ENCODE results near the gene STOX2.

Gene STOX2

DNA sequence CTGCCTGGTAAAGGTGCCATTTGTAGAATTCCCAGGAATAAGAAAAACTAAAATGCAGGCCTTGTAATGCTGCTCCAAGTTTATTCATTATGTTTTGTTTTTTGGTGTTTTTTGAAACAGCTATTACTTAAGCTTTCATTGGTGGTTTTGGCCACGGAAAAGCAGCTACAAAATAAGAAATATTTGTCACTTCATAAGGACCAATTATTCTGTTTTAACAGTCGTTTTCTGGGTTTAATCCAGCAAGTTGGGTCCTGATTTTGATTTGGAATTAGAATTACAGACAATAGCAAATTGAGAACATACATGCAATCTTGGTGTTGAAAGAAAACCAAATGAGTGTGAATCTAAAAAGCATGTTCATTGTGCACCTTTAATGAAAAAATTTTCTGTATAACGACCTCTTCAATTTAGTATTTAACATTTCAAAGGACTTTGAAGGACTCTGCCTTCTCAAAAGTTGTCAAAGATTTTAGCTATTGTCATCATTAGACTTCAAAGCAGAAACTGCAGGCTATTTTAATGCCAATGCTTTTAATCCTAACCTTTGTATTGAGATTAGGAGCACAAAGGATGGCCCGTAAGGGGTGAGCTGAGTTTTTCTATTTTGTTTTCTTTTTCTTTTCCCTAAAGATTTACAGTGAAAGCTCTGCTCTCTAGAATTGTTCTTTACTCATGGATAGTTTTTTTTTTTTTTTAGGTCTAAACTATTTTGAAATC, 26.7 kb upstream of the STOX2 start:
- Histone ChIP-seq H3K27ac (no peak overlapping the region), H3K27me3 (ENCODE audit: insufficient read depth, low read depth) (no peaks in the 10 kb centered on the region), H3K4me2 (no peak overlapping the region), H3K4me3 (IDR thresholded peaks at IDR 0.05; ENCODE audit: insufficient read depth, low read depth, low read length) (no peak overlapping the region), H3K4me1 (ENCODE audit: low read depth, poor library complexity, severe bottlenecking) (no peaks in the 10 kb centered on the region), H3K79me2 (ENCODE audit: insufficient read depth, low read depth) (no peaks in the 10 kb centered on the region), H4K20me1 (ENCODE audit: insufficient read depth) (no peaks in the 10 kb centered on the region), H2AFZ (ENCODE audit: low read depth) (no peak overlapping the region), H3K9ac (no peak overlapping the region), H3K36me3 (ENCODE audit: insufficient read depth) (no peaks in the 10 kb centered on the region)
- TF ChIP-seq, protein P1, sequence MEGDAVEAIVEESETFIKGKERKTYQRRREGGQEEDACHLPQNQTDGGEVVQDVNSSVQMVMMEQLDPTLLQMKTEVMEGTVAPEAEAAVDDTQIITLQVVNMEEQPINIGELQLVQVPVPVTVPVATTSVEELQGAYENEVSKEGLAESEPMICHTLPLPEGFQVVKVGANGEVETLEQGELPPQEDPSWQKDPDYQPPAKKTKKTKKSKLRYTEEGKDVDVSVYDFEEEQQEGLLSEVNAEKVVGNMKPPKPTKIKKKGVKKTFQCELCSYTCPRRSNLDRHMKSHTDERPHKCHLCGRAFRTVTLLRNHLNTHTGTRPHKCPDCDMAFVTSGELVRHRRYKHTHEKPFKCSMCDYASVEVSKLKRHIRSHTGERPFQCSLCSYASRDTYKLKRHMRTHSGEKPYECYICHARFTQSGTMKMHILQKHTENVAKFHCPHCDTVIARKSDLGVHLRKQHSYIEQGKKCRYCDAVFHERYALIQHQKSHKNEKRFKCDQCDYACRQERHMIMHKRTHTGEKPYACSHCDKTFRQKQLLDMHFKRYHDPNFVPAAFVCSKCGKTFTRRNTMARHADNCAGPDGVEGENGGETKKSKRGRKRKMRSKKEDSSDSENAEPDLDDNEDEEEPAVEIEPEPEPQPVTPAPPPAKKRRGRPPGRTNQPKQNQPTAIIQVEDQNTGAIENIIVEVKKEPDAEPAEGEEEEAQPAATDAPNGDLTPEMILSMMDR (conservative IDR thresholded peaks at IDR 0.05; ENCODE audit: low read depth, low read length) = no peak

DNA sequence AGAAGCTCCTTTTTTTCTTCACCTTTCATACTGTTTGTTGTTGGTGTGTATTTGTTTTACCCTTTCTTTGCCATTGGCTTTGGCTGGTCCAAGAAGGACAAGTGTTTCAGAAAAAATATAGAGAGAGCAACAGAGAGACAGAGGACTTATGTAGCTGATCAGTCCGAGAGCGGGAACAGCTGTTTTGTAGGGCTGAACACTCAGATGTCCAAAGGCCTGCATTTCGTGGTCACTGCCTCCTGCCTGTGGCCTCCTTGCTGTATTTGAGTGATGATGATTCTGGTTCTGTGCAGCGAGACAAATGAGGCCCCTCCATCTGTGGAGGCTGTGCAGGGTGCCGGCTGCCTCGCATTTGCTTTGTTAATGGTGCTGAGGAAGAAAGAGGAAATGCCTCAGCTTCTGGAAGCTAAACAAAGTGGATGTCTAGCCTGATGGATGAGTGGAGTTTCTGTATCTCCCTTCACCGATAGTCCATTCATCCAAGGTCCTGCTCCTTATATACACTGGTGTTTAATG, 19.8 kb upstream of the STOX2 start:
- no peak overlapping the region for H3K27ac ChIP-seq
- H4K20me1 ChIP-seq (ENCODE audit: insufficient read depth) = no peaks in the 10 kb centered on the region
- H3K4me1 ChIP-seq (ENCODE audit: low read depth, poor library complexity, severe bottlenecking) = no peaks in the 10 kb centered on the region
- no peak overlapping the region for H3K4me2 ChIP-seq
- H2AFZ ChIP-seq (ENCODE audit: low read depth) = no peak overlapping the region
- H3K9ac ChIP-seq = no peak overlapping the region
- TF ChIP-seq, protein P1 (conservative IDR thresholded peaks at IDR 0.05; ENCODE audit: low read depth, low read length) = no peak
- no peaks in the 10 kb centered on the region for H3K79me2 ChIP-seq (ENCODE audit: insufficient read depth, low read depth)
- no peaks in the 10 kb centered on the region for H3K27me3 ChIP-seq (ENCODE audit: insufficient read depth, low read depth)
- H3K4me3 ChIP-seq (IDR thresholded peaks at IDR 0.05; ENCODE audit: insufficient read depth, low read depth, low read length) = no peak overlapping the region
- no peaks in the 10 kb centered on the region for H3K36me3 ChIP-seq (ENCODE audit: insufficient read depth)

DNA sequence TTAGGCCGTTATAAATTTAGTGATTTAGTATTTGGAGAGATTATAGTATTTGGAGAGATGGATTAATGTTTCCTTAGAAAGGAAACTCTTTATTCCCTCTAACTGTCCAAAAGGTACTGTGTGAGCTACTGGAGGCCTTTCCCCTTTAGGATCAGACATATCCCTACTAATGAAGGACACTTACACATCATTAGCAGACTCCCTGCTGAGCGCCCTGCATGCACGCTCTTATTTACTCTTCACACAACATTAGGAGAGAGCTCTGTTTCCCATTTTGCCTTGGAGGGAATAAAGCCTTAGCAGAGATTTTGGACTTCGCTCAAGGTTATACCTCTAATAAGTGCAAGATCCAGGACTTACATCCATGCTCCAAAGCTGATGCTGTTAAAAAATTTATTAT, 17.8 kb upstream of the STOX2 start:
- no peaks in the 10 kb centered on the region for H3K4me1 ChIP-seq (ENCODE audit: low read depth, poor library complexity, severe bottlenecking)

DNA sequence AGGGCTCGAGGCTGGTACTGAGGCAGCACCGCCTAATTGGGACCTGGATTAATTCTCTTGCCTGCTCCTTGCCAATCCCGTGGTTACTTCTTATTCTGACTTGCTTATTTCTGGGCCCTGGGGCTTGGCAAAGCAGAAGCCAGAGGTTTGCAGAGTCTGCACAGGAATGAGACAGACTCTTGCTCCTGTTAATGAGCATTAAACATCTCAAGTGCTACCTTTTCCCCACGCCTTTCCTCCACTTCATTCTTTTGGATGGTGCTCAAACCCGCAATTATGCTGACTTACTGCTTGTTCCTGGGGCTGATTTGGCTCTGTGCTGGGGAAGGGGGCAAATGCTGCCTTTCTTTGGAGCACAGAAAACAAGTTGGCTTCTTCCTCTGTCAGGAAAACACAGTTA, 16.5 kb upstream of the STOX2 start:
- Histone ChIP-seq H3K27me3 (ENCODE audit: insufficient read depth, low read depth) (no peaks in the 10 kb centered on the region), H4K20me1 (ENCODE audit: insufficient read depth) (no peaks in the 10 kb centered on the region), H2AFZ (ENCODE audit: low read depth) (no peak overlapping the region), H3K4me1 (ENCODE audit: low read depth, poor library complexity, severe bottlenecking) (no peaks in the 10 kb centered on the region), H3K27ac (no peak overlapping the region), H3K79me2 (ENCODE audit: insufficient read depth, low read depth) (no peaks in the 10 kb centered on the region), H3K4me2 (no peak overlapping the region), H3K36me3 (ENCODE audit: insufficient read depth) (no peaks in the 10 kb centered on the region), H3K9ac (no peak overlapping the region), H3K4me3 (IDR thresholded peaks at IDR 0.05; ENCODE audit: insufficient read depth, low read depth, low read length) (no peak overlapping the region)
- TF ChIP-seq, protein P1 (conservative IDR thresholded peaks at IDR 0.05; ENCODE audit: low read depth, low read length) = no peak

More for the DNA sequence above, 17.8 kb upstream of the STOX2 start:
- Histone ChIP-seq H3K79me2 (ENCODE audit: insufficient read depth, low read depth) (no peaks in the 10 kb centered on the region), H3K27me3 (ENCODE audit: insufficient read depth, low read depth) (no peaks in the 10 kb centered on the region), H3K4me3 (IDR thresholded peaks at IDR 0.05; ENCODE audit: insufficient read depth, low read depth, low read length) (no peak overlapping the region), H3K9ac (no peak overlapping the region), H3K4me2 (no peak overlapping the region), H3K36me3 (ENCODE audit: insufficient read depth) (no peaks in the 10 kb centered on the region), H3K27ac (no peak overlapping the region), H4K20me1 (ENCODE audit: insufficient read depth) (no peaks in the 10 kb centered on the region), H2AFZ (ENCODE audit: low read depth) (no peak overlapping the region)
- TF ChIP-seq, protein P1 (conservative IDR thresholded peaks at IDR 0.05; ENCODE audit: low read depth, low read length) = no peak

All from KMS-11 (cell line).